Endothelial cell of umbilical vein (primary cell): ENCODE measurements around the gene FSIP1.

ENCODE experiments used
- EZH2 ChIP-seq: IDR thresholded peaks from 2 replicates; pipeline ENCODE4 v1.6.1; 2012; ENCODE audit warnings: borderline replicate concordance, low read depth, mild to moderate bottlenecking, moderate library complexity, low read length, inconsistent platforms; ENCODE audit not compliant: severe bottlenecking
- POLR2A ChIP-seq: IDR thresholded peaks from 2 replicates; pipeline ENCODE4 v1.6.1; 2012; ENCODE audit warnings: low read depth, mild to moderate bottlenecking, control low read depth, low read length
- POLR2AphosphoS5 ChIP-seq: IDR thresholded peaks from 2 replicates; pipeline ENCODE4 v1.6.1; 2012; ENCODE audit warnings: low read depth, mild to moderate bottlenecking, control low read depth, low read length, moderate library complexity; ENCODE audit not compliant: insufficient read depth
- TF ChIP-seq, protein P1 (sequence below), 2 donors: IDR thresholded peaks; 1 replicate in 1 of 2; 2 replicates in 1 of 2; pipeline ENCODE4 v1.5.1; 2011; ENCODE audit warnings: low read length in 2 of 2, mild to moderate bottlenecking in 2 of 2, moderate library complexity in 2 of 2, control low read depth in 1 of 2, inconsistent platforms in 1 of 2, low read depth in 1 of 2; ENCODE audit not compliant: insufficient read depth in 1 of 2; ENCODE audit errors: extremely low read depth in 1 of 2

DNA sequence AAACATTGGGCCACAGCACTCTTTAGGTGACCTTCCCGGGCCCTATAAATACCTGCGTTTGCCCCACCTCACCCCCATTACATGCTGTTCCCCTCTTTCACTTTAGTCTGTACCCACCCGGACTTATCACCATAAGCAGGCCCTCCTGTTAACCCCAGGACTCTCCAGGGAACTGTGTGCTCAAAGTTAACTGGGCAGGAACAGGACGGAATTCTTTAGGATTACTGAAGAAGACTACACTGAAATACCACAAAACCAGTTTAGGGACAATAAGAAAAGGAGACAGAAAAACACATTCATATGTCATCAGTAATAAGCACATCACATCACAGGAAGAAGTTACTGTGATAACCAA, 45.5 kb downstream of the FSIP1 start:
- TF ChIP-seq, protein P1, sequence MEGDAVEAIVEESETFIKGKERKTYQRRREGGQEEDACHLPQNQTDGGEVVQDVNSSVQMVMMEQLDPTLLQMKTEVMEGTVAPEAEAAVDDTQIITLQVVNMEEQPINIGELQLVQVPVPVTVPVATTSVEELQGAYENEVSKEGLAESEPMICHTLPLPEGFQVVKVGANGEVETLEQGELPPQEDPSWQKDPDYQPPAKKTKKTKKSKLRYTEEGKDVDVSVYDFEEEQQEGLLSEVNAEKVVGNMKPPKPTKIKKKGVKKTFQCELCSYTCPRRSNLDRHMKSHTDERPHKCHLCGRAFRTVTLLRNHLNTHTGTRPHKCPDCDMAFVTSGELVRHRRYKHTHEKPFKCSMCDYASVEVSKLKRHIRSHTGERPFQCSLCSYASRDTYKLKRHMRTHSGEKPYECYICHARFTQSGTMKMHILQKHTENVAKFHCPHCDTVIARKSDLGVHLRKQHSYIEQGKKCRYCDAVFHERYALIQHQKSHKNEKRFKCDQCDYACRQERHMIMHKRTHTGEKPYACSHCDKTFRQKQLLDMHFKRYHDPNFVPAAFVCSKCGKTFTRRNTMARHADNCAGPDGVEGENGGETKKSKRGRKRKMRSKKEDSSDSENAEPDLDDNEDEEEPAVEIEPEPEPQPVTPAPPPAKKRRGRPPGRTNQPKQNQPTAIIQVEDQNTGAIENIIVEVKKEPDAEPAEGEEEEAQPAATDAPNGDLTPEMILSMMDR (IDR thresholded peaks at IDR 0.05; ENCODE audit: extremely low read depth in 1 of 2, insufficient read depth in 1 of 2, low read depth in 1 of 2, low read length in 2 of 2): no peak
- TF ChIP-seq POLR2A: no peak
- TF ChIP-seq POLR2AphosphoS5: no peak
- no peak for TF ChIP-seq EZH2
